ENCODE measurements around the gene TTYH1.
"Not testable (repeated sequence)": the region's sequence is repeated elsewhere in the genome, so short reads cannot be mapped to it uniquely, and the experiment has no call there.

TTYH1 gene

GRCh38 chr19:54415208-54415900 is at the start of gene TTYH1:
Gene TTYH1 (plus strand): TSS chr19:54415464. CDS start chr19:54415553, 89 bp downstream.
- DNase-seq: no peak

GRCh38 chr19:54365798-54366197 is 49.5 kb upstream of the TTYH1 start:
- not testable (repeated sequence) for DNase-seq

- no peak for DNase-seq
Observed at GRCh38 chr19:54366811-54367210, 48.5 kb upstream of the TTYH1 start.

- no peak for DNase-seq
Observed at GRCh38 chr19:54369082-54369687, 46.1 kb upstream of the TTYH1 start.

- not testable (repeated sequence) for DNase-seq
Observed at GRCh38 chr19:54369688-54370433, 45.4 kb upstream of the TTYH1 start.

- not testable (repeated sequence) for DNase-seq
Observed at GRCh38 chr19:54370434-54370796, 44.8 kb upstream of the TTYH1 start.

- not testable (repeated sequence) for DNase-seq
Observed at GRCh38 chr19:54371453-54371852, 43.8 kb upstream of the TTYH1 start.

GRCh38 chr19:54373781-54374631 is 41.3 kb upstream of the TTYH1 start:
- no peak for DNase-seq

- not testable (repeated sequence) for DNase-seq
Observed at GRCh38 chr19:54375181-54375938, 39.9 kb upstream of the TTYH1 start.

GRCh38 chr19:54376610-54377285 is 38.5 kb upstream of the TTYH1 start:
- no peak for DNase-seq

- no peak for DNase-seq
Observed at GRCh38 chr19:54379187-54379678, 36.0 kb upstream of the TTYH1 start.

GRCh38 chr19:54380897-54381296 is 34.4 kb upstream of the TTYH1 start:
- DNase-seq: no peak

GRCh38 chr19:54382041-54382440 is 33.2 kb upstream of the TTYH1 start:
- DNase-seq: not testable (repeated sequence)

- DNase-seq: no peak
Observed at GRCh38 chr19:54383330-54383729, 31.9 kb upstream of the TTYH1 start.

- no peak for DNase-seq
Observed at GRCh38 chr19:54387991-54388801, 27.1 kb upstream of the TTYH1 start.

- no peak for DNase-seq
Observed at GRCh38 chr19:54388802-54389139, 26.5 kb upstream of the TTYH1 start.

- DNase-seq: no peak
Observed at GRCh38 chr19:54389553-54389952, 25.7 kb upstream of the TTYH1 start.

- DNase-seq: peak; percentile 19
Observed at GRCh38 chr19:54390942-54391577, 24.2 kb upstream of the TTYH1 start.

GRCh38 chr19:54391589-54392061 is 23.6 kb upstream of the TTYH1 start:
- no peak for DNase-seq

GRCh38 chr19:54392105-54392504 is 23.2 kb upstream of the TTYH1 start:
- DNase-seq: no peak
